HepG2 (cell line): ENCODE measurements around the gene DPM2. TPM values are rescaled to one million over a fixed set of nuclear protein-coding genes. Genes with fewer than 3 reads are reported as not detected.

Experiments
- ATF1 ChIP-seq: IDR thresholded peaks from 2 replicates; pipeline ENCODE4 v1.6.1; 2016; ENCODE audit warnings: mild to moderate bottlenecking, control low read depth
- FOXA3 ChIP-seq: IDR thresholded peaks from 2 replicates; pipeline ENCODE4 v1.6.1; 2016; ENCODE audit warnings: missing genetic modification reagents, missing compliant biosample characterization
- FUBP1 ChIP-seq: sonication (generic); formaldehyde crosslinking; IDR thresholded peaks from 2 replicates; pipeline ENCODE4 v1.5.1; 2020; ENCODE audit warnings: missing genetic modification reagents, mild to moderate bottlenecking, borderline replicate concordance
- HNF4G ChIP-seq, 2 experiments: sonication (generic) in 1 of 2; formaldehyde crosslinking in 1 of 2; IDR thresholded peaks; 2 replicates each; pipeline versions ENCODE4 v1.4.0 to v1.6.1; 2011 to 2020; ENCODE audit warnings: borderline replicate concordance in 2 of 2, low read depth in 2 of 2, mild to moderate bottlenecking in 2 of 2, low read length in 1 of 2, missing genetic modification reagents in 1 of 2, moderate library complexity in 1 of 2
- HNRNPLL ChIP-seq: fragments of 200-400 bp; formaldehyde crosslinking; IDR thresholded peaks from 2 replicates; pipeline ENCODE4 v1.6.1; 2017; ENCODE audit warnings: mild to moderate bottlenecking, low read depth, low read length; ENCODE audit not compliant: poor library complexity, severe bottlenecking
- MED1 ChIP-seq: sonication (generic); formaldehyde crosslinking; IDR thresholded peaks from 2 replicates; pipeline ENCODE4 v1.4.0; 2020; ENCODE audit warnings: missing genetic modification reagents
- POLR2A ChIP-seq, 2 experiments: IDR thresholded peaks; 2 replicates each; pipeline ENCODE4 v1.6.1; 2011; ENCODE audit warnings: low read depth in 2 of 2, low read length in 2 of 2, mild to moderate bottlenecking in 1 of 2, moderate library complexity in 1 of 2; ENCODE audit not compliant: insufficient read depth in 1 of 2
- RBFOX2 ChIP-seq: fragments of 200-400 bp; formaldehyde crosslinking; IDR thresholded peaks from 2 replicates; pipeline ENCODE4 v1.6.1; 2017; ENCODE audit warnings: low read depth, mild to moderate bottlenecking, low read length
- SIN3A ChIP-seq: IDR thresholded peaks from 2 replicates; pipeline ENCODE4 v1.6.1; 2011; ENCODE audit warnings: low read depth, mild to moderate bottlenecking, control low read depth, low read length, borderline replicate concordance
- SP1 ChIP-seq, 2 experiments: fragments of 450-650 bp in 1 of 2; sonication (generic) in 1 of 2; formaldehyde crosslinking in 1 of 2; IDR thresholded peaks; 2 replicates each; pipeline versions ENCODE4 v1.4.0 to v1.6.1; 2016 to 2020; ENCODE audit warnings: missing genetic modification reagents in 1 of 2
- THRA ChIP-seq: sonication (generic); formaldehyde crosslinking; IDR thresholded peaks from 2 replicates; pipeline ENCODE4 v1.4.0; 2020; ENCODE audit warnings: missing genetic modification reagents, borderline replicate concordance
- ZBTB37 ChIP-seq: sonication (generic); formaldehyde crosslinking; IDR thresholded peaks from 2 replicates; pipeline ENCODE4 v1.4.0; 2020; ENCODE audit warnings: mild to moderate bottlenecking, missing genetic modification reagents
- ZNF331 ChIP-seq: sonication (generic); formaldehyde crosslinking; IDR thresholded peaks from 2 replicates; pipeline ENCODE4 v1.4.0; 2020; ENCODE audit warnings: missing genetic modification reagents
- ZNF335 ChIP-seq: sonication (generic); formaldehyde crosslinking; IDR thresholded peaks from 2 replicates; pipeline ENCODE4 v1.4.0; 2020; ENCODE audit warnings: missing genetic modification reagents
- ZNF33B ChIP-seq: sonication (generic); formaldehyde crosslinking; IDR thresholded peaks from 2 replicates; pipeline ENCODE4 v1.5.1; 2020; ENCODE audit warnings: mild to moderate bottlenecking, missing genetic modification reagents
- ZNF441 ChIP-seq: sonication (generic); formaldehyde crosslinking; IDR thresholded peaks from 2 replicates; pipeline ENCODE4 v1.7.0; 2021; ENCODE audit warnings: missing genetic modification reagents, borderline replicate concordance
- ZNF563 ChIP-seq: sonication (generic); formaldehyde crosslinking; IDR thresholded peaks from 2 replicates; pipeline ENCODE4 v1.8.0; 2022; ENCODE audit warnings: mild to moderate bottlenecking, moderate library complexity, missing genetic modification reagents
- ZNF572 ChIP-seq: sonication (generic); formaldehyde crosslinking; IDR thresholded peaks from 2 replicates; pipeline ENCODE4 v1.5.1; 2020; ENCODE audit warnings: mild to moderate bottlenecking, missing genetic modification reagents
- ZNF687 ChIP-seq: sonication (generic); formaldehyde crosslinking; IDR thresholded peaks from 2 replicates; pipeline ENCODE4 v1.5.1; 2020; ENCODE audit warnings: mild to moderate bottlenecking, missing genetic modification reagents, moderate library complexity
- ZNF709 ChIP-seq: sonication (generic); formaldehyde crosslinking; IDR thresholded peaks from 2 replicates; pipeline ENCODE4 v1.5.0; 2020; ENCODE audit warnings: mild to moderate bottlenecking, missing genetic modification reagents
- polyA plus RNA-seq, 8 experiments: library from polyadenylated mRNA; depleted of rRNA in 3 of 8; stranded (reverse) in 7 of 8; unstranded in 1 of 8; fragments of >200 nt; fragmentation: Illumina TruSeq in 4 of 8; extraction: Trizol in 4 of 8; gene quantifications; 2 replicates each; pipeline versions ENCODE4 v1.2.1 to v1.2.3, GENCODE V29; 2011 to 2016; ENCODE audit warnings: low read depth in 4 of 8, missing spikeins in 1 of 8, mixed read lengths in 1 of 8; ENCODE audit not compliant: insufficient read depth in 1 of 8
- total RNA-seq, 5 experiments: library from RNA; depleted of rRNA; stranded (reverse); fragments of >200 nt; fragmentation: Illumina TruSeq; extraction: Trizol; gene quantifications; 2 replicates each; pipeline ENCODE4 v1.2.3, GENCODE V29; 2016; ENCODE audit warnings: low read depth in 1 of 5

Gene DPM2
- total and polyA plus RNA-seq, 2 of the 13 experiments (the other 11 are each of a cell fraction or from before 2014, with no cell fraction given), result 24.8 to 35.3 TPM

- TF ChIP-seq ZNF687 (CRISPR knock-in tag) (peak; percentile 68), ZNF709 (no peak), POLR2A (IDR thresholded peaks at IDR 0.05; ENCODE audit: insufficient read depth in 1 of 2, low read depth in 2 of 2, low read length in 2 of 2) (no peak), ZNF33B (CRISPR knock-in tag) (no peak), ZNF563 (peak; percentile 21; the same call in 1 of the 2 replicates), ZNF572 (CRISPR knock-in tag) (no peak), ZNF441 (CRISPR knock-in tag) (peak; percentile 44; the same call in 1 of the 2 replicates), ZBTB37 (CRISPR knock-in tag) (no peak), THRA (CRISPR knock-in tag) (no peak), SIN3A (peak; percentile 63; the same call in 1 of the 2 replicates), FUBP1 (CRISPR knock-in tag) (0 out of 2 replicates have a peak, but pooled peaks have one; percentile 2), HNF4G (IDR thresholded peaks at IDR 0.05; ENCODE audit: borderline replicate concordance, low read depth, low read length) (no peak), HNF4G (CRISPR knock-in tag; IDR thresholded peaks at IDR 0.05; ENCODE audit: borderline replicate concordance, low read depth) (no peak), FOXA3 (CRISPR knock-in tag) (no peak), HNRNPLL (peak; percentile 19), ZNF331 (CRISPR knock-in tag) (peak; percentile 18; the same call in 1 of the 2 replicates), SP1 (IDR thresholded peaks at IDR 0.05) (no peak), SP1 (CRISPR knock-in tag; IDR thresholded peaks at IDR 0.05) (0 out of 2 replicates have a peak, but pooled peaks have one; percentile 21), RBFOX2 (peak; percentile 76), MED1 (CRISPR knock-in tag) (peak; percentile 22; the same call in 1 of the 2 replicates), ZNF335 (CRISPR knock-in tag) (0 out of 2 replicates have a peak, but pooled peaks have one; percentile 11), ATF1 (CRISPR knock-in tag) (no peak)
Measured at GRCh38 chr9:127899128-127899943, 38.3 kb downstream of the DPM2 start, which contains the start of gene ST6GALNAC6 (continued).
